Measurements from ENCODE around the gene TM7SF2.
A peak's percentile ranks its signal among the peaks of the same experiment; 100 is the strongest.

Gene TM7SF2

DNA sequence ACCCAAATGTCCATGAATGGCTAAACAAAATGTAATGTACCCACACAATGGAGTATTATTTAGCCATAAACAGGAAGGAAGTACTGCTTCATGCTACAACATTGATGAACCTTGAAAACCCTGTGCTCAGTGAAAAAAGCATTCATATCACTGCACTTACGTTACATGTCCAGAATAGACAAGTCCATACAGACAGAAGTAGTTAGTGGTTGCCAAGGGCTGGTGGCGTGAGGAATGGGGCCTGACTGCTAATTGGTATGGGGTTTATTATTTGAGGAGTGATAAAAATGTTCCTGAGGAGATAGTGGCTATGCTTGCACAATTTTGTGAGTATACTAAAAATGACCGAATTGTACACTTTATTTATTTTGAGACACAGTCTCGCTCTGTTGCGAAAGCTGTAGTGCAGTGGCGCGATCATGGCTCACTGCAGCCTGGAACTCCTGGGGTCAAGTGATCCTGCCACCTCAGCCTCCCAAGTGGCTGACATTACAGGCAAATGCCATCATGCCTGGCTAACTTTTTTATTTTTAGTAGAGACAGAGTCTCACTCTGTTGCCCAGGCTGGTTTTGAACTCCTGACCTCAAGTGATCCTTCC, 30.3 kb downstream of the TM7SF2 start:
- TF ChIP-seq, protein P1, sequence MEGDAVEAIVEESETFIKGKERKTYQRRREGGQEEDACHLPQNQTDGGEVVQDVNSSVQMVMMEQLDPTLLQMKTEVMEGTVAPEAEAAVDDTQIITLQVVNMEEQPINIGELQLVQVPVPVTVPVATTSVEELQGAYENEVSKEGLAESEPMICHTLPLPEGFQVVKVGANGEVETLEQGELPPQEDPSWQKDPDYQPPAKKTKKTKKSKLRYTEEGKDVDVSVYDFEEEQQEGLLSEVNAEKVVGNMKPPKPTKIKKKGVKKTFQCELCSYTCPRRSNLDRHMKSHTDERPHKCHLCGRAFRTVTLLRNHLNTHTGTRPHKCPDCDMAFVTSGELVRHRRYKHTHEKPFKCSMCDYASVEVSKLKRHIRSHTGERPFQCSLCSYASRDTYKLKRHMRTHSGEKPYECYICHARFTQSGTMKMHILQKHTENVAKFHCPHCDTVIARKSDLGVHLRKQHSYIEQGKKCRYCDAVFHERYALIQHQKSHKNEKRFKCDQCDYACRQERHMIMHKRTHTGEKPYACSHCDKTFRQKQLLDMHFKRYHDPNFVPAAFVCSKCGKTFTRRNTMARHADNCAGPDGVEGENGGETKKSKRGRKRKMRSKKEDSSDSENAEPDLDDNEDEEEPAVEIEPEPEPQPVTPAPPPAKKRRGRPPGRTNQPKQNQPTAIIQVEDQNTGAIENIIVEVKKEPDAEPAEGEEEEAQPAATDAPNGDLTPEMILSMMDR (conservative IDR thresholded peaks at IDR 0.05), result no peak
- no peak overlapping the region for H3K27ac ChIP-seq

DNA sequence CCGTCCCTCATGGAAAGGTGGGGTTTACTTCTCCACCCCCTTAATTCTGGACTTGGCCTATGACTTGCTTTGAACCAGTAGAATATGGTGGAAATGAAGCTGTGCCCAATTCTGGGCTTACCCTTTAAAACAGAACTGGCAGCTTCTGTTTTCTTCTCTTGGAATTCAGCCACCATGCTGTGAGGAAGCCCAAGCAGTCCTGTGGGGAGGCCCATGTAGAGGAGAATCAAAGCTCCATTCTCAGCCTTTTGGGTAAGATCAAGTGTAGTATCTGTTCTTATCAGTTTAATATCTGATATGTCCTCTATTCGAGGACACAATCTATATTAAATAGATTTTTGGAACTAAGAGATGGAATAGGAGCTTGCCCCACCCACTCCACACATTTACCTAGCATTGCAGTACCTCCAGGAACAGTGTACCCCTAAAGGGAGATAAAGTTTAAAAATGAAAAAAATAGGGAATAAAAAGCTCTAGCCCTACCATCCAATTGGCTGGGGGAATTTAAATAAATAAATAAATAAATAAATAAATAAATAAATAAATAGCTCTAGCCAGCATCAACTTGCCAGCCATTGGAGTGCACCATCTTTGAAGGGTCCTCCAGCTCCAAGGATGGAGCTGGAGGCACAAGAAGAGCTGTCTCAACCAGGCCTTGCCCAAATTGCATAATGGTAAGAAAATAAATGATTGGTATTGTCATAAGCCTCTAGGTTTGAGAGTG, 35.8 kb downstream of the TM7SF2 start:
- TF ChIP-seq, protein P1 (conservative IDR thresholded peaks at IDR 0.05), result no peak

GRCh38 chr11:65148657-65149056, 37.0 kb downstream of the TM7SF2 start:
- H3K27ac ChIP-seq, result no peak overlapping the region
- TF ChIP-seq, protein P1 (conservative IDR thresholded peaks at IDR 0.05), result no peak

More for the DNA sequence above, 35.8 kb downstream of the TM7SF2 start:
- H3K27ac ChIP-seq, result no peak overlapping the region

DNA sequence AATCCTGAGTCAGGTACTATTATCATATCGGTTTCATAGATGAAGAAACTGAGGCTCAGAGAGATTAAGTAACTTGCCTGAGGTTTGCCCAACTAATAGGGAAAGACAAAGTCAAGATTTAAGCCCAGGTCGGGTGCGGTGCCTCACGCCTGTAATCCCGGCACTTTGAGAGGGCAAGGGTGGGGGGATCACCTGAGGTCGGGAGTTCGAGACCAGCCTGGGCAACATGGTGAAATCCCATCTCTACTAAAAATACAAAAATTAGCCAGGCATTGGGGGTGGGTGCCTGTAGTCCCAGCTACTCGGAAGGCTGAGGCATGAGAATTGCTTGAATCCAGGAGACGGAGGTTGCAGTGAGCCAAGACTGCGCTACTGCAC, 38.4 kb downstream of the TM7SF2 start:
- peak overlapping the region; percentile 32 for H3K27ac ChIP-seq

DNA sequence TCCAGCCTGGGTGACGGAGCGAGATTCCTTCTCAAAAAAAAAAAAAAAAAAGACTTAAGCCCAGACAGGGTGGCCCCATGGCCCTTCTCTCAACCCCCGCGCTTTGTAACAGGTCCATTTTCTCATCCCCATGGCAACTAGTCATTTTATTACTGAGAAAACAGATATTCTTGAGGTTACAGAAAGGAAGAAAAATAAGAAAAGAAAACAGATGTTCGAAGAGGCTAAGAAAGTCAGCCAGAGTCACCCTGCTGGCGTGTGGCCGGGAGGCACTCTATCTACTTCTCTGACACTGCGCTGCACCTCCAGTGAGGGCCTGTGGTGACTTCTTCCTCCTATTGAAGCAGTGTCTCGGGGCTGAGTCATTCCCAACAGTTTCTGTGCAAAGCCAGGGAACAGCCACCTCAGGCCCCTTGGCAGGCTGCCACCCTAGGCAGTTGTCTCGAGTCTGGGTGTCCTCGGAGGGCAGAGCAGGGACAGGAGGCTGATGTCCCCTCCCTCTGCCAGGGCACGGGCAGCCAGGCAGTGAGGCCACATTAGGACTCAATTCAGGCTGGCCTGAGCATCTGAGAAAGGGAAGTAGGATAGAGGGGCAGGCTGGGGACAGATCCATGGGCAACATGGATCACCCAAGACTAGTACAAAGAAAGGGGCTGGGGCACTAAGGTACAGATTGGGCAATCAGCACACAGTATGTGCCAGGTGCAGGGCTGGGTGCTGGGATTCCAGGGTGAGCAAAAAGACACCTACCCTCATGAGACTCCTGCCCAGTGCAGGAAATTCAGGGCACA, 39.0 kb downstream of the TM7SF2 start:
- peak overlapping the region; percentile 32 for H3K27ac ChIP-seq
- TF ChIP-seq, protein P1 (conservative IDR thresholded peaks at IDR 0.05), result no peak

GRCh38 chr11:65151331-65151899, 39.7 kb downstream of the TM7SF2 start:
- H3K27ac ChIP-seq, result peak overlapping the region; percentile 32; the same call in 1 of the 2 replicates
- TF ChIP-seq, protein P1 (conservative IDR thresholded peaks at IDR 0.05), result no peak

DNA sequence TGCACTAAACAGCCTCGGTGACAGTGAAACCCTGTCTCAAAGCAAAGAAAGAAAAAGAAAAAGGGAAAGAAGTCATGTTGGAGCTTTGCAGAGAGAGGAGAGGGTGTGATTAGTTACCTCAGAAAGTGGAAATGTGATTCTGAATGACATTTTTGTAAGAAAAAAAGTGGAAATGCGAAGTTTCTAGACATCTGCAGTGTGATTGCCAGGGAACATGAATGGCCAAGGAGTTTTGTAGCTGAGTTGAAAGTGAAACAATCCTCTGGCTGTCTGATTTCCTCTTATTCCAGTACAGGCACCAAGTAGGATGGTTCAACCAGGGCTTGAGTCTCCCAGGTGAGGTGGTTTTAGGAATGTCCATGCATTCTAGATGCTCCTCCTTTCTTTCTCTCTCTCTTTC, 40.5 kb downstream of the TM7SF2 start:
- TF ChIP-seq, protein P1 (conservative IDR thresholded peaks at IDR 0.05), result no peak

More for the DNA sequence above, 40.5 kb downstream of the TM7SF2 start:
- H3K27ac ChIP-seq, result no peak overlapping the region
